D721Med (cell line): ENCODE data around the gene C2orf81.
A peak's percentile ranks its signal among the peaks of the same experiment; 100 is the strongest.

ENCODE experiments used
- DNase-seq: peaks from one replicate; pipeline ENCODE4 v3.0.0; 2011; ENCODE audit warnings: low spot score; ENCODE audit not compliant: insufficient read length
- FAIRE-seq: peaks from 2 replicates; lab custom pipeline; 2011; peaks lifted over from hg19 to GRCh38; lab: Jason Lieb, UNC
- CTCF ChIP-seq: IDR thresholded peaks from 2 replicates; pipeline ENCODE4 v1.5.1; 2012; ENCODE audit warnings: mild to moderate bottlenecking, control low read depth; ENCODE audit not compliant: insufficient read depth; ENCODE audit errors: missing control alignments

C2orf81 gene

GRCh38 chr2:74458938-74459363, 37.5 kb upstream of the C2orf81 start:
- no peak for FAIRE-seq
- no peak for TF ChIP-seq CTCF
- no peak for DNase-seq

- FAIRE-seq (peak; percentile 35), DNase-seq (peak; percentile 84)
- no peak for TF ChIP-seq CTCF
Observed at GRCh38 chr2:74458132-74458937, 36.9 kb upstream of the C2orf81 start, which contains the start of gene WBP1. TSS of gene WBP1 (plus strand) at chr2:74458438. CDS start at chr2:74458603, 165 bp downstream.

- FAIRE-seq (no peak), DNase-seq (no peak)
- no peak for TF ChIP-seq CTCF
Observed at GRCh38 chr2:74457549-74458131, 36.2 kb upstream of the C2orf81 start.

GRCh38 chr2:74457129-74457548, 35.7 kb upstream of the C2orf81 start:
- FAIRE-seq (no peak), DNase-seq (no peak)
- no peak for TF ChIP-seq CTCF

- peak; percentile 64 for FAIRE-seq
- DNase-seq: no peak
- TF ChIP-seq CTCF: no peak
Observed at GRCh38 chr2:74454654-74455511, 33.5 kb upstream of the C2orf81 start, which contains the start of gene INO80B. TSS of gene INO80B (plus strand) at chr2:74455087. CDS start at chr2:74455117, 30 bp downstream.

GRCh38 chr2:74450570-74451190, 29.3 kb upstream of the C2orf81 start:
- no peak for DNase-seq
- FAIRE-seq: no peak
- TF ChIP-seq CTCF: no peak
